GM21423 (cell line): ENCODE results near the gene RFWD3.

Experiments
- ATAC-seq: cut with Tn5 transposase; IDR thresholded peaks from one replicate; pipeline ENCODE4 v1.9.1; 2021; ENCODE audit warnings: mild to moderate bottlenecking, moderate library complexity; ENCODE audit not compliant: unreplicated experiment

RFWD3 gene

DNA sequence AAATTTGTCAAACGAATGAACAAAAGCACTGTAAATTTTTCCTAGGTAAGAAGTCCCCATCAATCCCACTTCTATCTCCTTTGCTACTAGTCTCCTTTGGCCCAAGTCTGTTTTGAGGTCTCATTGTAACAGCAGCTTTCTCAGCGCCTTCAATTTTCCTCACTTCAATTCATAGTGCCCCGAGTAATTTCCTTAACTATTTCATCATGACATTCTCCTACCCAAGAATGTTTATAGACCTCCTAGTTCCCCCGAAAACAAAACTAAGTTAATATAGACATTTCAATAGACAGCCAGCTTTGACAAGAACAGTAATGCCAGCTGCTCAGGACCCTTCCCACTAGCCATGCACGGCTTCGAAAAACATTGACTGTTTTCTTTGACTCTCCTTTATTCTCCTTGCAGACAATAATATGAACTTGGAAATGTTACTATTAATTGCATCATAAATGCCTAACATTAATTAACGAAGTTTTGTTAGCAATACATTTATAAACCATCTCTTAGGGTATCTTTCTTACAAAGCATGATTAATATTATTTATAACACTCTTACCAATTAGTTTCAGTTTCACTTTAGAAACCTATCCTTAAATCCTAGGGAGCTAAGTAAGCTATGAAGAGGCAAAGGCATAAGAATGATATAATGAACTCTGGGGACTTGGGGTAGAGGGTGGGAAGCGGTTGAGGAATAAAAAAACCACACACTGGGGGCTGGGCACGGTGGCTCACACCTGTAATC is 82.6 kb downstream of the RFWD3 start:
- ATAC-seq, result no peak

DNA sequence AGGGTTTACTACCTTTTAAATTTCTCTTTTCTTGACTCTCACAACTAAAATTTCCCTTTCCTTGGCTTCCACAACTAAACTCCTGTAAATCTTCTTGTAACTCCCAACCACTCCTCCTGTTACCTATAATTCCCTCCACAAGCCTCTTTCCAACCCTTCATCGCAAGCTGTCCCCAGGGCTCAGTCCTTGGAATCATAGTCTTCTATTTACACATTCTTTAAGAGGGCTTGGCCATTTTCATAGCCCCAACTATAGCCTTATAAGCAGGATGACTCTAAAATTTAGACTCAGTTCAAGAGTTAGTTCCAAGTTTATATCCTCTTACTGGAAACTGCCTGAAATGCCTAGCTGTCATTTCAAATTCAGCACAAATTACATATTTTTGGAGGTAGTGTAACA is 83.7 kb downstream of the RFWD3 start:
- ATAC-seq, result no peak

DNA sequence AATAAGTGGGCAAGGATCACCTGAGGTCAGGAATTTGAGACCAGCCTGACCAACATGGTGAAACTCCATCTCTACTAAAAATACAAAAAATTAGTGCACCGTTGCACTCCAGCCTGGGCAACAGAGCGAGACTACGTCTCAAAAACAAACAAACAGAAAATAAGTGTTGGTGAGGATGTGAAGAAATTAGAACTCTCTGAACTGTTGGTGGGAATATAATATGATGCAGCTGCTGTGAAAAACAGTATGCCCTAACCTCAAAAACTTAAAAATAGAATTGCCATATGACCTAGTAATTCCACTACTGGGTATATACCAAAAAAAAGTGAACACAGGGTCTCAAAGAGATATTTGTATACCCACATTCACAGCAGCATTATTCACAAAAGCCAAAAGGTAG is 85.8 kb downstream of the RFWD3 start:
- peak; percentile 60 for ATAC-seq

DNA sequence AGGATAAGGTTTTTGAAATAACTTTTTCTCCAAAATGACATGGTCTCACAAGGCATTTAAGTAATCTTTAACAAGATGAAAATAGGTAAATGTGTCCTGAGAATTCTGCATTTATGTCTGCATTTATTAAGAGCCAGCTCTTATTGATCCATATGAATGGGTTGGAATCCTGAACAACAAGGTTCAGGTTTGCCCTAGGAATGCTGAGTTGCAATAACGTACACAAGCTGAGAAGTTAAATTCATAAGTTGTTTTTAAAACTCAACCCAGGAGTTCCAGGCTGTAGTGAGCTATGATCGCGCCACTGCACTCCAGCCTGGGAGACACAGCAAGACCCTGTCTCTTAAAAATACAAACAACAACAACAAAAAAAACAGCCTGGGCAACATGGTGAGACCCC is 87.8 kb downstream of the RFWD3 start:
- no peak for ATAC-seq

DNA sequence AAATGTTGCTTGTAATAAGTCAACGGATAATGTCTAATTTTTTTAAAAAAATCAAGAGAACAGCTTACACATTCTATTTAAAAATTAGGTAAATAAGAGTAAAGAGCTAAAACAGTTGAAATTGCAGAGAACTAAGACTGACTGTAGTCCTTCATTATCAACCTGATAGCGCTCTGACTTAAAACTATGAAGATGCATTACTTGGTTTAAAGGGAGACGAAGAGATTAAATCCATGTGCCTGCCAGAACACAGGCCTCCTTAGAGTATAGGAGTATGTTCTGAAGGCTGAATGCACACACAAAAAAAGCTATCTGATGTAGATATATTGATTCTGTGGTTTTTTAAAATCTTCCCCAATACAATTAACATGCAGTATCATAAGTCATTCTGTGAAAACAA is 88.2 kb downstream of the RFWD3 start:
- ATAC-seq, result no peak

DNA sequence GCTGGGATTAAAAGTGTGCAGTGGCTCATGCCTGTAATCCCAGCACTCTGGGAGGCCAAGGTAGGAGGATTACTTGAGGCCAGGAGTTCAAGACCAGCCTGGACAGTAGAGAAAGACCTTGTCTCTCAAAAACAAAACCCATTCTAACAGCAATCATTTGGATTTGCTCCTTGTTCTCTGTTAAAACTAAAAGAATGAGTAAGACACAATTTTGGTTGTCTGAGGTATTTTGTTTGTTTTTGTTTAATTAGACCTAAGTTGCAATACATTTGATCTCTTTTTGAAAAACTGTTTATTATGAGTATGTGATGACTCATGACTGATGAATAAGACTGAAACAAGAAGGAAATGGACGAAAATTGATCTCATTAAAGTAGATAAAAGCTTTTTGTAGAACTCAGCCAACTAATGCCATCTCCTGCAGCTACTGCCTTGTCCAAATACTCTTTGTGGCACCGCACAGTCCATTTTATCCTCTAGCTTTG is 88.8 kb downstream of the RFWD3 start:
- ATAC-seq, result no peak

DNA sequence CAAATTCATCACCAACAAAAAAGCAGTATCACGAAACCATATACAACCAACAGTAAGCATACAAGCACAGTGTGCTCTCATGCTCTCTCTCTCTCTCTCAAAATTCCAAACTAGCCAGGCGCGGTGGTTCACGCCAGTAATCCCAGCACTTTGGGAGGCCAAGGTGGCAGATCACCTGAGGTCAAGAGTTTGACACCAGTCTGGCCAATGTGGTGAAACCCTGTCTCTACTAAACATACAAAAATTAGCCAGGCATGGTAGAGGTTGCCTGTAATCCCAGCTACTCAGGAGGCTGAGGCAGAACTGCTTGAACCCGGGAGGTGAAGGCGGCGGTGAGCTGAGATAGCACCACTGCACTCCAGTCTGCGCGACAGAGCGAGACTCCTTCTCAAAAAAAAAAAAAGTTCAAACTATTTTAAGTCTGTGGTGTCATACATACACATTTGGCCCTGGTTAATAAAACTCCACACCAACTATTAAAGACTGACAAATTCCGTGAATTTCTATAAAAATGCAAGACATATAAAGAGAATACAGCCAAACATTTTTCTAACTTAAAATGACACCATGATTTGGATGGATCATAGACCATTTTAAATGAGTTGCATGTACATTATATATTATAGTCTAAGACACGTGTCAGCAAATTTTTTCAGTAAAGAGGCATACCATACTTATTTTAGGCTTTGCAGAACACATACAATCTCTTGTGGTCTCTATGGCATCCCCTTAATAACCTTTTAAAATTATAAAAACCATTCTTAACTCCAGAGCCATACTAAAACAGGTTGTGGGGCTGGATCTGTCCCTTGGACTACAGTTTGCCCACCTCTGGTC is 90.7 kb downstream of the RFWD3 start:
- ATAC-seq, result no peak

DNA sequence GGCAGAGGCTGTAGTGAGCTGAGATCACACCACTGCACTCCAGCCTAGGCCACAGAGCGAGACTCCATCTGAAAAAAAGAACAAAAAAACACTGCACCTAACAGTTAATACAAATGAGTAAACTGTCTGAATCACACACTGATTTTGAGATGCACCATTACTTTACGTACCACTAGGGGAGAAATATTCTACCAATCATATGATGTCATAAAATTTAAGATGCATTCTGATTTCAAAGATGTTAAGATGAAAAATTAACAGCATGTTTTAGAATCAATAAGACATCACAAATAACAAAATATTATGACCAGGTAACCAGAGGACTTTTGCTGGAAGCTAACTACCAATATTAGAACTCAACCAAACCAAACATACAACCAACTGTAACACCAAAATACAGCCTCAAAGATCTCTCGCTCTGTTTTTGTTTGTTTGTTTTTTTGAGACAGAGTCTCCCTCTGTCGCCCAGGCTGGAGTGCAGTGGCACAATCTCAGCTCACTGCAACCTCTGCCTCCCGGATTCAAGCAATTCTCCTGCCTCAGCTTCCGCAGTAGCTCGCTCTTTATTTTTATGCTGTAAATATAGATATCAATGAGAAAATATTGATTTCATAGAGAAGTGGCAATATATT is 91.4 kb downstream of the RFWD3 start:
- no peak for ATAC-seq

DNA sequence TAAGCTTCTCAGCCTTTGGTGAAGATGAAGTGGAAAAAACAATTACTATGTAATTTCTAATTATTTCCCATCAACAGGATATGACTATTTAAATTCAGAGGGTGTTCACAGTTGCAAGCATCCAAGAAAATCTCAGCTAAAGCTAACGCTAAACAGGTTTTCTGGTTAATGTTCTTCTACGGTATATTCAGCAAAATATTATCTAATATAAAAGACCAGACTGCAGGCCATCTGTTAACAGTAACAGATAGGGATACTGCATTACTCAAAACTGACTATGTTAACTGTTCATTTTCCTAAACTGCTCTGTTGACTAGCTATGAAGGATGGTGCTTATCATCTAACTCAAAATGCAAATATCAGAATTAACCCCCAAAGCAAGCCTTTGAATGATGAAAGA is 92.5 kb downstream of the RFWD3 start:
- ATAC-seq, result no peak

DNA sequence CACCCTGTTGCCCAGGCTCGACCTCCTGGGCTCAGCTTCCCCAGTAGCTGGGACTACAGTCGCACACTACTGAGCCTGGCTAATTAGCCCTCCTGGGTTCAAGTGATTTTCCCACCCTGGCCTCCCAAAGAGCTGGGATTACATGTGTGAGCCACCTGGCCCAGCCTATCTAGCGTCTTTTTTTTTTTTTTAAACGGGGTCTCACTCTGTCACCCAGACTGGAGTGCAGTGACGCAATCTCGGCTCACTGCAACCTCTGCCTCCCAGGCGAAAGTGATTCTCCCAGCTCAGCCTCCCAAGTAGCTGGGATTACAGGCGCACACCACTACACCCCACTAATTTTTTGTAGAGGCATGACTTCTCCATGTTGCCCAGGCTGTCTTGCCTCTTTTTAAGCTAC is 93.1 kb downstream of the RFWD3 start:
- ATAC-seq, result no peak
